KG1 (cell line): ENCODE data around the gene SLC6A13.

Experiments
- DNase-seq: peaks from one replicate; lab custom pipeline; 2025; lab: John Stamatoyannopoulos, UW

Gene SLC6A13

GRCh38 chr12:214003-214741, 48.5 kb downstream of the SLC6A13 start, which contains the start of gene SLC6A12:
TSS of gene SLC6A12 (minus strand) at chr12:214157. CDS start at chr12:209986, 4,171 bp downstream.
- DNase-seq: no peak

- DNase-seq: no peak
These were observed 49.1 kb downstream of the SLC6A13 start for GRCh38 chr12:213527-213932.

GRCh38 chr12:212715-213526, 49.7 kb downstream of the SLC6A13 start:
- no peak for DNase-seq

- DNase-seq: no peak
These were observed 50.3 kb downstream of the SLC6A13 start for GRCh38 chr12:212415-212714.

- no peak for DNase-seq
These were observed 50.8 kb downstream of the SLC6A13 start for GRCh38 chr12:211639-212414.

- no peak for DNase-seq
These were observed 51.5 kb downstream of the SLC6A13 start for GRCh38 chr12:211142-211465.

GRCh38 chr12:210277-211141, 52.1 kb downstream of the SLC6A13 start:
- no peak for DNase-seq

- no peak for DNase-seq
These were observed 52.8 kb downstream of the SLC6A13 start for GRCh38 chr12:209851-210250.

GRCh38 chr12:209246-209645, 53.4 kb downstream of the SLC6A13 start:
- no peak for DNase-seq

- DNase-seq: no peak
These were observed 53.8 kb downstream of the SLC6A13 start for GRCh38 chr12:208813-209212.

GRCh38 chr12:207804-208203, 54.8 kb downstream of the SLC6A13 start:
- DNase-seq: no peak

- no peak for DNase-seq
These were observed 55.7 kb downstream of the SLC6A13 start for GRCh38 chr12:206746-207440.

- no peak for DNase-seq
These were observed 57.6 kb downstream of the SLC6A13 start for GRCh38 chr12:205026-205425.

- DNase-seq: no peak
These were observed 58.4 kb downstream of the SLC6A13 start for GRCh38 chr12:204261-204678.

GRCh38 chr12:203462-204260, 59.0 kb downstream of the SLC6A13 start:
- no peak for DNase-seq

- DNase-seq: no peak
These were observed 59.6 kb downstream of the SLC6A13 start for GRCh38 chr12:203074-203461.

GRCh38 chr12:202081-202731, 60.4 kb downstream of the SLC6A13 start:
- DNase-seq: no peak

- no peak for DNase-seq
These were observed 61.3 kb downstream of the SLC6A13 start for GRCh38 chr12:201361-201760.

- DNase-seq: no peak
These were observed 63.9 kb downstream of the SLC6A13 start for GRCh38 chr12:198705-199104.
